HG02610 (cell line): Measurements from ENCODE around the gene CADM1.

Experiments
- ATAC-seq: cut with Tn5 transposase; IDR thresholded peaks from one replicate; pipeline ENCODE4 v1.9.1; 2021; ENCODE audit warnings: mild to moderate bottlenecking, moderate library complexity; ENCODE audit not compliant: unreplicated experiment

The CADM1 gene

DNA sequence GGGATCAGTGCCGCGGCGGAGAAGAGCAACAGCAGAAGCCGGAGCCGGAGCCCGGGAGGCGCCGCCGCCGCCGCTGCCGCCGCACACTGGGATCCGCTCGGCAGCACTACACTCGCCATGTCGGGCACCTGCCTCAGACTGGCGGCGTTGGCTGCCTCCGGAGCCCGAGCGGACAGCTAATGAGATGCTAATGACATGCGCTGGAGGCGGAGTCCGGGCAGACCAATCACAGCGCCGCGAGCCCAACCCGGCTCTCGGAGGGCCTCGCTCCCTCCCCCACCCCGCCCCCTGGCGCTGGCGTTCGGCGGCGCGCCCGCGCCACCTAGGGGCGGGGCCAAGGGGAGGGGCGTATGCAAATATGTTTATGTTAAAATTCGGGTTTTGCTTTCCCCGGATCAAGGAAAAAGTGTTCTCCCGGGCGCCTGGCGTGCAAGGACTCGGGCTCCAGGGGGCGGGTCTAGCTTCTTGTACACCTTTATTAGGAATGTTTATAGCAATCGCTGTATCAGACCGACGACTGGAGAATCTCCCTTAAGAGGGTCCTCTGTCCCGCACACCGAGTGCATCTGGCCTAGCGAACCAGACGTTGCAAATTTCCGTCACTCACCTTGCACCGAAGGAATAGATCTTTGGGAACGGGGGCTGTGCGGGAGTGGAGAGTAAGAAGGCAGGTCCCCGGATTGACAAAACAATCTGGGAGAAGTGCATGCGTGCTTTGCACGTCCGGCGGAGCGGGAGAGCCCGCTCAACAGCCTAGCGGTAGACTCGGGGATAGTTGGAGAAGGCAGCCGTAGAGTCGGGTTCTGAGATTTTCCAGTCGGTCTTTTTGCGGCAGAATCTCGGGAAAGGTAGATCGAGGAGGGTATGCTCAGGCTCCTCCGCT lies at the start of gene CADM1:
TSS of gene CADM1 (minus strand) at position 140 of the 883 bp plus-strand sequence.
- ATAC-seq: peak; percentile 60

DNA sequence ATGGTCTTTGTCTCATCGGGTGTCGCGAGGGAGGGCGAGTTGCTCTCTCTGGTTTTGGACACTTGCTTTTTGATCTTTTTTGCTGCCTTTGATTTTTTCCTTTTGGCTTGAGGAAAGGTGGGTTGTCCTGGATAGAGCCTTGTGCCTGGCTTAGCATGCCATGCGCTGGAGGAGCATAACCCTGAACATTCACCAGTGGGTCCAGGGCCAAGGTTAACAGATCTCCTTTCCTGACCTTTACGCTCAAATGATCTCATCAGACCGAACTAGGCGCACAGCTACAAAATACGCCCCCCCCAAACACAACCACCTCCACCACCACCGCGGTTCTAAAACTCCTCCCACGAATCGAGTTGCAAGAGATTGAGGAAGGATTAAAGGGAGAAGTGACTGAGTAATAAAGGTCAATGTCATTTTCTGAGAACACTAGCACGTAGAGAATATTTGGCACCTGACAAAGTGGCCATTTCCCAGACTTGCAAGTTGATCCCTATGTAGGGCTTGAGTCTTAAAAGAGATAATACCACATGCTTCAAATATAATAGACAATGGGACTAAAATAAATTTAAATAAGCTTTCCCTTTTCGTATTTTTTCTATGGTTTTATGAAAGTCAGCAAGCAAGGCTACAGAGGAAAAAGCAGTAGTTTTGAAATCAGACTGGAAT lies 48.7 kb upstream of the CADM1 start:
- ATAC-seq: no peak

DNA sequence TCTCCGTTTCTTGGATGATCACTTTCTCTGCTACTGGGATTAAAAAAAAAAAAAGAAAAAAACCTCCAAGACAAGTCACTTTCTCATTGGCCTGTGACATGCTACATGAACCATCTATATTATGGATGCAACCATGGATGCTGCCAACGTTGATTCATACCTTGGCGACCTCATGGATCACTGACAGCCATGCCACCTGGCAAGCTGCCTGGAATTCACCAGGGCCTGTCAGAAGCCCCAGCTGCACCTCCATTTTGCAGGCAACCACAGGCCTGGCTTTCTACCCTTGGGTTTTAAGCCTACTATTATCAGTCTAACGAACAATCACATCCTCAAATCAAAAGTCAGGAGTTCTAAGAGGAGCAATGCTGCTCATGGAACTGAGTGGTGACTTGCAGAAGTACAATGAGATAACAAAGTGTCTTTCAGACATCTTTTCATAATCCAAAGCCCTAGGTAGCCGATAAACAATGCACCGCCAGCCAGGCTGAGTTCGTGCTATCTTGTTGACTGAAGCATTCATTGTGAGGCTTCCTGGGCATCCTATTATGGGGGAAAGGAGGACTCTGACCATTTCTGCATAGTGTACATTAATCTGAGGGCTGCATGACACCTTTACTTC lies 48.0 kb upstream of the CADM1 start:
- ATAC-seq: no peak

DNA sequence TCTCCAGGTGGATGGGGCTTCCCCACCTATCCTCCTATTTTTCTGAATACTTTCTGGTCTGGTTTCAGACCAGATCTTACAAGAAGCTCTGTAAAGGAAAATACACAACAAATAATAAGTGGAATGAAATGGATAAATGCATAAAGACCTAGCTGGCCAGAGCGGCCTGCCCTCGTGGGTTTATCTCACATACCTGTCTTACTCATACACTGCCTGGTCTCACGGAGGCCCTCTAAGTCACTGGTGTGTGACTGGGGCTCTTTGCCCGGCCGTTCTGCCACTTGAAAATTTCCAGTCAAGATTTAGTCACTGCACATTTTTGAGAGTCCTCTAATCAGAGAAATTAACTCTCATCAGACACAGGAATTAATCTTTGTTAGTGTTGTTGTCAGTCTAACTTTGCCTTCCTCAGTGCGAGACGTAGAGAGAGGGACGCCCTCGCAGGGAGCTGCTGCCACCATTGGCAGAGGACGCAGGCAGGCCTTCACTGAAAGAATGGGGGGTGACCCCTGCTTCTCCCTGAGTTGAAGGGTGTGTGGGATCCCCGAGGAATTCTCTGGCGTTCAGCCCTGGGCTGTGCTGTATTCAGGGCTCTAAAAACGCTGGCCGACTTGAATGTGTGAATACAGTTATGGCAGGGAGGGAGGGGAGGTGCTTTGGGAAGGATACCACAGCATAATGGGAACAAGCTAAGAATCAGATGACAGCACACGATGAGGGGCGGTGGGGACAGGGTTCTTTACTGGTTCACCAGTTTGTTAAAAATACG lies 46.3 kb upstream of the CADM1 start:
- no peak for ATAC-seq

DNA sequence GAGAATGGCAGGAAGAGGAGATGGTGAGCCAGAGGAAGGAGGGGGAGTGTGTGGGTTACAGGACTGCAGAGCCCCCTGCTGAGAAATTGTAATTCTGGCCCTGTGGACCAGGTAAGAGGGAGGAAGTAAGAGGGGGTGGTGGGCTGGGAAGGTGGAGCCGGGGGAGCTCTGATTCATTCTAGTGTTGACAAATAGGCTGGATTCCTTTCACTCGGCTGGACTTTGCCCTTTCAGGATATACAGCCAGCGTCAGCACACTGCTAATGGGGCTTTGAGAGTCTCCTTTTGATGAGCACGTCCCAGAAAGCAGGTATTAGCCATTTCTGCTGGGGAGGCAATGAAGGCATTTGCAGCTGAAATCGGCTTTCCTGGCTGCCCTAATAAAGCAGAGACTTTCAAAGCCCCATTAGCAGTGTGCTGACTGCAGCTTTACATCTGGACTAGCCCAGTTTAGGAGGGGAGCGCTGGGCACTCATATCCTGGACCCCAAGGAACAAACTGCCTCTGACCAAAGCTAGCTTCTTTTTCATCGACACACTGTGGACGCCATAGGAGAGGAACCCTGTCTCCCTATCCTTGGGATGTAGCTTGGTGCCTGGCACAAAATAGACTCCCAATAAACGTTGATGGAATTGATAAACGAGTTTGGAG lies 44.8 kb upstream of the CADM1 start:
- ATAC-seq: no peak

DNA sequence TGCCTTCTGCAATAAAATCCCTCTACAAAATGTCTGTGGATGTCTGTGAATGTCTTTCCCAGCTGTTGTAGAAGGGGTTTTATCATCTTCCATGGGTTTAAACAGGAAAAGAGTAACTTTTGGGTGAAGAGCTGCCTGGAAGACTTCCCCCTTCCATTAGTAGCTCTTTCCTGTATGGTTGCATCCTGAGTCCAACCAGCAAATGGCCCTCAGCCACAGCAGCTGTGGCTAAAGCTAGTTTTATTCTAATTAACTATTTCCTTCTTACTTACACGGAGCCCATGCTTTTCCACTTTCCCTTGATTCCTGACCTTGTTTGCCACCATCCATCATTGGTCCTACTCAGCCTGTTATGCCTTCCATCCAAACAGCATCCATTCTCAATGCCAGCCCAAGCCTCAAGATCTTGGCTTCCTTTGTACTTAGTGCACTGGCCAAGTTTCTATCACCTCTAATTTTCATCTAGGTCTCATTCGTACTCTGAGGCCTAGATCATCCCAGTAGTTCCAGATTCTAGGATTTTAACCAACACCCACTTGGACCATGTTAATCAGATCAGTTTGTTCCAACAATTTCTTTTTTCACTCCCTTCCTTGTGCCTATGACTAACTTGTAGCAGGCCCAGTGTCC lies 41.5 kb upstream of the CADM1 start:
- ATAC-seq: no peak

DNA sequence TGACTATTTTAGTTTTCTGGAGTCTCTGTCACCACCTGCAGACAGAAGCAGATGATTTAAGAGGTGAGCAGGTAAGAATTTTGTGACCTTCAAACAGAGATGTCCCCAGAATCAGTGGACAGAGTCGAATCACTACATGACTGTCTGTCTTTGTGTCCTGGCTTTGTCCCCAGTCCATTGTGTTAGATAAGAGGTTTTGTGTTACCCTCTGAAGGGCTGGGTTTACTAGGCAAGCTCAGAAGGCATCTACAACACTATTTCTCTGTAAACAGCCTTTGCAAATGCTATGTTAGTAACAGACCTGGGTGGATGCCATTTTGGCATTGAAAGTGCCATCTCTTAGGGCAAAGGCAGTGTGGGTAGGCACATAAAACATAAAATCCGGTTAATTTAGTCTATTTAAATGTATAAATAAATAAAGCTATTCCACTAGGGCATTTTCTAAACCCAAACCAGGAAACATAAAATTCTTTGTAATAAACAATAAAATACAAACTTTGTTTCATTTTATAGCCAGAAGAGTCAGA lies 40.3 kb upstream of the CADM1 start:
- ATAC-seq: no peak

DNA sequence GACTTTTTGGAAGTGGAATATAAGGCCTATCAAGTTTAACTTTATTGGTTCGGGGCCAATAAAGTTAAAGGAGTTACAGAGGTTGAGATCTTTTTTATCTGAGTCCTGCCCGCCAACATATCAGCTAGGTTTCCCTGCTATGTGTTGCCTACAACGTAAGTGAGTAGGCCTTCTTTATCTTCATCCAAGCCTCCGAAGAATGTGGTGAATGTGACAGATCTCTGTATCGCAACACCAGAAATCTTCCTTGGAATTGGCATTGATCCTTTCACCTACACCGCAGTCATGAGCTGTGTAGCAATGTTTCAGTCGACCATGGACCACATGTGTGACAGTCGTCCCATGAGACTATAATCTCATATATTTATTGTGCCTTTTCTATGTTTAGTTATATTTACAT lies 37.3 kb upstream of the CADM1 start:
- ATAC-seq: no peak

DNA sequence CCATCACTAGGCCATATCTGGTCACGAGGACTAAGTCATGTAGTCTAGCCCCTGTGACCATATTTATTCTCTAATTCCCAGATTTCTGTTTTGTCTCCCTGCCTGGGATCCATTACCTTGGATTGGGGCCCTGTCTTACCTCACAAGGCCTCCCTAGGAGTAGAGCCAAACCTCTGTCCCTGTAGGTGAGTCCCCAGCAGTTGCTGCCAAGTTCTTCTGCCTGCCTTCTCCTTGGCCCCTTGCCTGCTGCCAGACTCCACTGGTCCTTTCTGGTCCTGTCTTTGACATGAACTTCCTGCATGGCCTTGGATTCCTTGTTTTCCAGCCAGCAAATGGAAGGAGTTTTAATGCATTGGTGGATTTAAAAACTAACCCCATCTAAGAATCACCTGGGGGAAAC lies 35.6 kb upstream of the CADM1 start:
- no peak for ATAC-seq

DNA sequence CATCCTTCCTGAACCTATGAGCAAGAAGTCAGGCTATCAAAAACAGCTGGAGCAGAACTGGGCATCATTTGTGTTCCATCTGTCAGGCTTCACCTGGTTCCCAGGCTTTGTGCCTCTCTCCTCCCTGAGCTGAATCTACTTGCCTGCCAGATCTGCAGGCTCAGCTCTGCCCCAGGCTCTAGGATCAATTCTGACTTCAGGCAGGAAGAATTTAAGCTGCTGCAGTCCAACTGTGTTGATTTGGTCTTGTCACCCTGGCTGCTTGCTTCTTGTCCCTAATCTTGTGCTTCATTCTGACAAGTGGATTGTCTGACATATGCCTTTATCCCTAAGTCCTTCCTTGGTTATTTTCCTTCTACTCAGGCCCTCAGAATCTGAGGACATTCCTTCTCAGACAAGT lies 31.6 kb upstream of the CADM1 start:
- no peak for ATAC-seq

DNA sequence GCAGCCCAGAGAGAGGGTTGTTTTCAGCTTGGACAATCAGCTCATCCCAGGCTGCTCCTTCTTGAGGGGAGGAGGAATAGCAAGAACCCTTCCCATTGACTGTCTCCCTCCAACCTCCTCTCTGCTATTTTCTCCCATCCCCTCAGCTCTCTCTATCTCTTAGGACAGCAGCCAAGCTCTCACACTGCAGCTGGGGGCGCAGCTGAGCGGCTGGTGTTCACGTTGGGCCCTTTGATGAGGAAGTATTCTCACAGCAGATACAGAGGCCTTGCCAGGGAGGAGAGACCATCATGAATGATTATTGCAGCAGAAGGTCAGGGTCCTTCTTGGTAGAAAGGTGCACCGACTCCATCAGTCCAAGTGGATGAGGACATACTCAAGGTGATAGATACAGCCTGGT lies 26.5 kb upstream of the CADM1 start:
- ATAC-seq: no peak

DNA sequence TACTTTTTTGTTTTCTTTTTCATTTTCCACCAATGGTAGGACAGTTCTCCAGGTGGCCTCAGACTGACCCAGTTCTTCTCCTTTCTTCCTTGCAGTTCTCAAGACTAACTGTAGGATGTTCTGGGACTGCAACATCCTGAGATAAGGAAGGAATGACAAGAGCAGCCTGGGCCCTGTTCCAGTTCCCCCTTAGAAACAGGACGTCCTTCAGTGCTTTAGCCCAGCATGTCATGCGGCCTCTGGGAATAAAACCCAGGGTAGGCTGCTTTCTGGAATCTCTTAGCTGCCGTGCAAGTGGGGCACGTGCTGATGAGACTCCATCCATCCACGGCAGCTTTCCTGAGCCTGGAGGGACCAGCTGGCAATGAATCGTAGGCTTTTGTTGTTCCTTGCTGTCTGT lies 24.0 kb upstream of the CADM1 start:
- ATAC-seq: no peak

DNA sequence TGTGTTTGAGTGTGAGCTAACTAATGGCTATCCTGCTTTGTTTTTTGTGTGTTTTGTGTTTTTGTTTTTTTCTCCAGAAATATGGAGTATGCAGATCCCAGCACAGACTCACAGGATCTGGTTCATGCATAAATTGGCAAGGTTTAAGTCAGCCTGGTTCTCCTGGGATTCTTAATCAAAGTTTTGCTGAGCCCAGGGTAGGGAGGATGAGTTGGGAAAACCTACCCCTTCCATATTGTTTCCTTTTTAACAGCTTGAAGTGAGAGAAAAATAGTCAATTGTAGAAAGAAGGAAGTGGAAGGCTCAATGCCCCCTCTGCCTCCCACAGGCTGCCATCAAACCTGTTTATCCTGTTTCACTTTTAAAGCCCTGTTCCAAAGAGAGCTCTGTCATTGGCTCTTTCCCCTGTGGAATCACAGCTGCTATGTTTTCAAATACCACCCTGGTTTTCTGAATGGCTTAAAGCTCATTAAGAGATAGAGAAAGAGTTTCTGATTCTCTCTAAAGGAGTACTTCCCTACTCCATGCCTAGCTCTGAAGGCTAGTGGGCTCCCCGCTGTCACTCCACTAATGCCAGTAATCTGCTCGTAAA lies 23.4 kb upstream of the CADM1 start:
- ATAC-seq: no peak

DNA sequence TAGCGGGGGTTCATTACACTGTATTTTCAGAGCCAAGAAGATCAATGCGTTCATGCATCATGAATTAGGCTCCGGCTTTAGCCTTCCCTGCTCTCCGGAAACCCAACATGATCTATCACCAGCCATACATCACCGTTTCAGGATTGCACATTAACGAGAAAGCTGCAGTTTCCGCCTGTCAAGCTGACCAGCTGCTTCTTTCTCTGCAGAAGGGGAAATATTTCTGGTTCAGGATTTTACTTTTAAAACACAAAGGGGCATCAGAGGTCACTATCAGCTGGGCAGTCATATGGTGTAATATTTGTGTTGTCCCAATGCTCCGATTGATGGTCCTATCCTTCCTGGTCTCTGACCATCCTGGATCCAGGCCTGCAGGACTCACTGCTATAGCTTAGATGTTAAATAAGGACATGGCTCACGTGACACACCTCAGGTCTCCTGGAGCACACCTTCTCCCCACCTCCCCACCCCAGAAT lies 21.4 kb upstream of the CADM1 start:
- ATAC-seq: no peak

DNA sequence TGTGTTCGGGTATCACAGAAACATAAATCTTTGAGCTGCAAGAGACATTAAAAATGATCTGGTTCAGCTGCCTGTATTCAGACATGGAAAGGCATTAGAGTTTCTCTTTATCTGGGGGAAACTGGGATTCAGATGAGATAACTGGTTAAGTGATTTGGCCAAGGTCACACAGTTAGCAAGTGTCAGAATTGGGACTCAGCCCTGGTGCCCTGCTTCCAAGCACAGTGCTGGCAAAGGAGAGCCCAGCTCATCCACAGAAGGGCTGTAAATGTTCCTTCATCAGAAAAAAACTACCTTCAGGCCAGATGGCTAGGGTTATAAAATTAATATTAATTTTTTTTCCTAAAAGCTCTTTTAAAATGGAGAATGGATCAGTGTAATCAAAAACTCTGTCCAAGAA lies 20.4 kb upstream of the CADM1 start:
- no peak for ATAC-seq

DNA sequence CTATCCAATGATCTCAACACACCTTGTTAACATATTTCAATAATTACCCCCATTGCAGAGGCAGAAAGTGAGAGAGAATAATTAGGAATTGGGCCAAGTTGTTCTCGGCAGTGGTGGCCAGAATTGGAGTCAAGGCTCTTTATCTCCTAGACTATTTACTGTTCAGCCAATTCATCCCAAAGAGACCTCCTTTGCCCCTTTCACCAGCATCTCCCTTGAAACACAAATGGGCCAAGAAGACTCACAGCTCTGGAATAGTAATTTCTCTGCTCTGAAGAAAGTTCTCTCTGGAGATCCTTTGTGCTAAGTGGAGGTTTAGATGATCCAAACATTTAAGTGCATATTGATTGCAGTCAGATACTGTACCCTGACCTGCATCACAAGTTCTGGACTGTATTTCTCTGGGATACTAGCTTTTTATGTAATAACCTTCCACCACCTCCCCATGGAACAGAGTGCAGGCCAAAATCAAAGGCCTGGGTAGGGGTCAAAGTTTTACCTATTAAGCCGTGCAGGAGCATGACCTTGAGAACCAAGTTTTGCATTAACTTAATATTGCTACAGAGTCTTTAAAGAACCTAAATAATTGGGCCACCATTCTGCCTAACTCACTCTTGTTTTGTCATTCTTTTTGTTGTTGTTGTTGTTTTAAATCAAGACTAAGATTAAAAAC lies 19.6 kb upstream of the CADM1 start:
- no peak for ATAC-seq

DNA sequence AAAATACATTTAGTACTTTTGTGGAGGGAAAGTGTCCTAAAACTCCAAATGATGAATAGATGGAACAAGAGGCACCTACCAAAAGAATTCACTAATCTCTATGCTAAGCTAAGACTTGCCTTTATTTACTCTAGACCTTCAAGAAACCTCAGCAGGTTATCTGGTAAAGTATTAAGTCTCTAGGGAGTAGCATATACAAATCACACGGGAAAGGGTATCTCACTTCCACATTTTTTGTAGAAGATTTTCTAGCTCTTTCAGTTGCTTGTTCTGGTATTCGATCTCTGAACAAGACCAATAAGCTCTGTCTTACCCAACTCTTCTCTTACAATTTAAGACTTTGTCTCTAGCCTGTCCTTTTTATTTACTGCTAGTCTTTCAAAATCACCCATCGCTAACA lies 18.1 kb upstream of the CADM1 start:
- ATAC-seq: no peak

DNA sequence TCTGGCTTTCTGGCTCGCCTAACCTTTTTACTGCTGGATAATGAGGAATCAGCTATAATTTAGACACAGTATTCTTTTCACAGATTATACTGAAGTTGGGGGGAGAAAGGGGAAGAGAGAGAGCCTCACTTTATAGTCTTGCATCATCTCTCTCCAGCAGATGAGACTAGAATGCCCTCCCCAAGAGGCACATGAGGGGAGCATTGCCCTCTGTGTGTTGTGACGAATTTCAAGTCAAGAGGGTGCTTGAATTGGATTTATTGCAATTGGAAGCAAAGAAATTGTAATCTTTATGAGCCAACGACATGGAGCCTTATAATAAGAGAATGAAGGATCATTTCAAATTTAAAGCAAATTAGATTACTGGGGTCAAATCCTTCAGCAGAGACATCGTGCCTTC lies 17.6 kb upstream of the CADM1 start:
- ATAC-seq: no peak
